ENCODE results near the gene SLC25A40. TPM values are rescaled to one million over a fixed set of nuclear protein-coding genes. Genes with fewer than 3 reads are reported as not detected.

The SLC25A40 gene
- total and polyA plus RNA-seq, 2 of the 13 experiments (the other 11 are each of a cell fraction or from before 2014, with no cell fraction given), result 12.9 to 13.6 TPM

DNA sequence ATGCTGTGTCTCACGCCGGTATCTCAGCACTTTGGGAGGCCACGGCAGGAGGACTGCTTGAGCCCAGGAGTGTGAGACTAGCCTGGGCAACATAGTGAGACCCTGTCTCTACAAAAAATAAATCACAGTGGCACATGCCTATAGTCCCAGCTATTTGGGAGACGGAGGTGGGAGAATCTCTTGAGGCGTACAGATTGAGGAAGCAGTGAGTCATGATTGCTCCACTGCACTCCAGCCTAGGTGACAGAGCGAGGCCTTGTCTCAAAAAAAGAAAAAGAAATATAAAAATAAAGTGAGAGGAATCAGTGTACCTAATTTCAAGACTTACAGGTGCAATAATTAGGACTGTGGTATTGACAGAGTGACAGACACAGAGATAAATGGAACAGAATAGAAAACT is 23.9 kb downstream of the SLC25A40 start:
- DNase-seq (ENCODE audit: low spot score) (no peak), FAIRE-seq (no peak), ATAC-seq (no peak)
- H3K4me2 ChIP-seq (ENCODE audit: low read depth, low read length), result no peak overlapping the region
- no peaks in the 10 kb centered on the region for H3K4me1 ChIP-seq (ENCODE audit: insufficient read depth, low read length)
- CTCF ChIA-PET (ENCODE audit: low intra/inter-chr PET ratio, low total read pairs), result no interaction called here
- H3K27me3 ChIP-seq (ENCODE audit: control insufficient read depth in 1 of 2, insufficient read depth in 2 of 2, low read length in 2 of 2), result no peaks in the 10 kb centered on the region
- H4K20me1 ChIP-seq (ENCODE audit: insufficient read depth, low read length), result no peaks in the 10 kb centered on the region
- H3K27ac ChIP-seq (ENCODE audit: extremely low read length, insufficient read depth, low read length), result no peak overlapping the region
- H2AFZ ChIP-seq (ENCODE audit: low read length), result no peak overlapping the region
- POLR2A ChIA-PET, result no interaction called here
- whole genome bisulfite sequencing (ENCODE audit: low lambda C conversion rate), result 98% methylated on average over 6 of the region's 6 CpGs
- H3K79me2 ChIP-seq (ENCODE audit: insufficient read depth, low read length), result no peaks in the 10 kb centered on the region
- H3K36me3 ChIP-seq (replicated peaks in 1 of 2; ENCODE audit: control insufficient read depth in 1 of 2, insufficient read depth in 2 of 2, low read length in 2 of 2), result peaks cover 2 to 29% of the 10 kb centered on the region in 2 experiments; a peak in 2 of 5 replicates
- BruUV-seq (replicated peaks), result no TSS peak
- H3K4me3 ChIP-seq (replicated peaks in 1 of 3; ENCODE audit: insufficient read depth in 1 of 3, low read depth in 2 of 3, low read length in 3 of 3), result no peak overlapping the region
- no peak overlapping the region for H3K9ac ChIP-seq (ENCODE audit: insufficient read depth, low read depth, low read length)
- intact Hi-C loops (cut with micrococcal nuclease; ENCODE audit: unreplicated experiment) (no loop called here), in situ Hi-C loops (cut with HindIII; ENCODE audit: extremely low pct_ligation_motif_present, low pct_unique_long_range_greater_than_20kb) (no loop called here)
- no peaks in the 10 kb centered on the region for H3K9me3 ChIP-seq (ENCODE audit: low read length)
- no peak for TF ChIP-seq RAD21 (CRISPR knock-in tag; IDR thresholded peaks at IDR 0.05)
- TF ChIP-seq ZSCAN9 (CRISPR knock-in tag; IDR thresholded peaks at IDR 0.05; ENCODE audit: borderline replicate concordance), result no peak
- no peak for TF ChIP-seq ZNF343 (CRISPR knock-in tag; IDR thresholded peaks at IDR 0.05)
- no peak for TF ChIP-seq ZNF703 (CRISPR knock-in tag; IDR thresholded peaks at IDR 0.05; ENCODE audit: borderline replicate concordance)
- no peak for TF ChIP-seq USF2 (IDR thresholded peaks at IDR 0.05; ENCODE audit: low read depth, low read length)
- TF ChIP-seq USF2 (CRISPR knock-in tag; IDR thresholded peaks at IDR 0.05; ENCODE audit: borderline replicate concordance), result no peak
- no peak for TF ChIP-seq ZBTB39 (CRISPR knock-in tag; IDR thresholded peaks at IDR 0.05)
- TF ChIP-seq, protein P1, sequence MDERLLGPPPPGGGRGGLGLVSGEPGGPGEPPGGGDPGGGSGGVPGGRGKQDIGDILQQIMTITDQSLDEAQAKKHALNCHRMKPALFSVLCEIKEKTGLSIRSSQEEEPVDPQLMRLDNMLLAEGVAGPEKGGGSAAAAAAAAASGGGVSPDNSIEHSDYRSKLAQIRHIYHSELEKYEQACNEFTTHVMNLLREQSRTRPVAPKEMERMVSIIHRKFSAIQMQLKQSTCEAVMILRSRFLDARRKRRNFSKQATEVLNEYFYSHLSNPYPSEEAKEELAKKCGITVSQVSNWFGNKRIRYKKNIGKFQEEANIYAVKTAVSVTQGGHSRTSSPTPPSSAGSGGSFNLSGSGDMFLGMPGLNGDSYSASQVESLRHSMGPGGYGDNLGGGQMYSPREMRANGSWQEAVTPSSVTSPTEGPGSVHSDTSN (CRISPR knock-in tag; IDR thresholded peaks at IDR 0.05), result no peak
- no peak for TF ChIP-seq ZNF749 (CRISPR knock-in tag; IDR thresholded peaks at IDR 0.05; ENCODE audit: borderline replicate concordance)
- TF ChIP-seq, protein P2, sequence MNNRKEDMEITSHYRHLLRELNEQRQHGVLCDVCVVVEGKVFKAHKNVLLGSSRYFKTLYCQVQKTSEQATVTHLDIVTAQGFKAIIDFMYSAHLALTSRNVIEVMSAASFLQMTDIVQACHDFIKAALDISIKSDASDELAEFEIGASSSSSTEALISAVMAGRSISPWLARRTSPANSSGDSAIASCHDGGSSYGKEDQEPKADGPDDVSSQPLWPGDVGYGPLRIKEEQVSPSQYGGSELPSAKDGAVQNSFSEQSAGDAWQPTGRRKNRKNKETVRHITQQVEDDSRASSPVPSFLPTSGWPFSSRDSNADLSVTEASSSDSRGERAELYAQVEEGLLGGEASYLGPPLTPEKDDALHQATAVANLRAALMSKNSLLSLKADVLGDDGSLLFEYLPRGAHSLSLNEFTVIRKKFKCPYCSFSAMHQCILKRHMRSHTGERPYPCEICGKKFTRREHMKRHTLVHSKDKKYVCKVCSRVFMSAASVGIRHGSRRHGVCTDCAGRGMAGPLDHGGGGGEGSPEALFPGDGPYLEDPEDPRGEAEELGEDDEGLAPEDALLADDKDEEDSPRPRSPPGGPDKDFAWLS (CRISPR knock-in tag; IDR thresholded peaks at IDR 0.05; ENCODE audit: borderline replicate concordance), result no peak
- no peak for TF ChIP-seq ATF7-NPFF (CRISPR knock-in tag; IDR thresholded peaks at IDR 0.05; ENCODE audit: low read depth)
- TF ChIP-seq, protein P3, sequence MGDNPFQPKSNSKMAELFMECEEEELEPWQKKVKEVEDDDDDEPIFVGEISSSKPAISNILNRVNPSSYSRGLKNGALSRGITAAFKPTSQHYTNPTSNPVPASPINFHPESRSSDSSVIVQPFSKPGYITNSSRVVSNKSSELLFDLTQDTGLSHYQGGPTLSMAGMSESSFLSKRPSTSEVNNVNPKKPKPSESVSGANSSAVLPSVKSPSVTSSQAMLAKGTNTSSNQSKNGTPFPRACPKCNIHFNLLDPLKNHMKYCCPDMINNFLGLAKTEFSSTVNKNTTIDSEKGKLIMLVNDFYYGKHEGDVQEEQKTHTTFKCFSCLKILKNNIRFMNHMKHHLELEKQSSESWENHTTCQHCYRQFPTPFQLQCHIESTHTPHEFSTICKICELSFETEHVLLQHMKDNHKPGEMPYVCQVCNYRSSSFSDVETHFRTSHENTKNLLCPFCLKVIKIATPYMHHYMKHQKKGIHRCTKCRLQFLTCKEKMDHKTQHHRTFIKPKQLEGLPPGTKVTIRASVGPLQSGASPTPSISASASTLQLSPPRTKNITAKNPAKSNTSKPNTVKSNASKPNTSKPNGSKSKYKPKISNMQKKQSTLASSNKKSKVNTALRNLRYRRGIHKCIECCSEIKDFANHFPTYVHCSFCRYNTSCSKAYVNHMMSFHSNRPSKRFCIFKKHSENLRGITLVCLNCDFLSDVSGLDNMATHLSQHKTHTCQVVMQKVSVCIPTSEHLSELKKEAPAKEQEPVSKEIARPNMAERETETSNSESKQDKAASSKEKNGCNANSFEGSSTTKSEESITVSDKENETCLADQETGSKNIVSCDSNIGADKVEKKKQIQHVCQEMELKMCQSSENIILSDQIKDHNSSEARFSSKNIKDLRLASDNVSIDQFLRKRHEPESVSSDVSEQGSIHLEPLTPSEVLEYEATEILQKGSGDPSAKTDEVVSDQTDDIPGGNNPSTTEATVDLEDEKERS (CRISPR knock-in tag; IDR thresholded peaks at IDR 0.05), result no peak
- TF ChIP-seq ZNF784 (CRISPR knock-in tag; IDR thresholded peaks at IDR 0.05; ENCODE audit: borderline replicate concordance), result no peak

Data from HepG2 (cell line).